ENCODE results near the gene APMAP. TPM values are rescaled to one million over a fixed set of nuclear protein-coding genes. Genes with fewer than 3 reads are reported as not detected.

Gene APMAP
- total RNA-seq, 2 experiments from 2014 or later: 47.9 to 48.8 TPM

GRCh38 chr20:24989162-24989561 lies 3.4 kb downstream of the APMAP start:
- peaks cover 75% of the 10 kb centered on the region for H3K4me1 Mint-ChIP-seq
- H3K36me3 Mint-ChIP-seq: peaks cover 38% of the 10 kb centered on the region
- no peak for DNase-seq
- H3K4me3 Mint-ChIP-seq: no peak overlapping the region
- H3K27ac Mint-ChIP-seq: no peak overlapping the region
- H3K9me3 Mint-ChIP-seq: peaks cover 3% of the 10 kb centered on the region
- H3K27me3 Mint-ChIP-seq: no peaks in the 10 kb centered on the region

- no peak for DNase-seq
- Mint-ChIP-seq H3K36me3 (peaks cover 45% of the 10 kb centered on the region), H3K9me3 (peaks cover 3% of the 10 kb centered on the region), H3K4me1 (peaks cover 68% of the 10 kb centered on the region), H3K4me3 (no peak overlapping the region), H3K27ac (peak overlapping the region; percentile 55), H3K27me3 (no peaks in the 10 kb centered on the region)
Observed at GRCh38 chr20:24987873-24988835, 4.4 kb downstream of the APMAP start.

GRCh38 chr20:24987244-24987643 lies 5.3 kb downstream of the APMAP start:
- Mint-ChIP-seq H3K4me1 (peaks cover 74% of the 10 kb centered on the region), H3K9me3 (peaks cover 3% of the 10 kb centered on the region), H3K4me3 (no peak overlapping the region), H3K27me3 (no peaks in the 10 kb centered on the region), H3K27ac (peak overlapping the region; percentile 54), H3K36me3 (peaks cover 53% of the 10 kb centered on the region)
- DNase-seq: peak; percentile 16

DNA sequence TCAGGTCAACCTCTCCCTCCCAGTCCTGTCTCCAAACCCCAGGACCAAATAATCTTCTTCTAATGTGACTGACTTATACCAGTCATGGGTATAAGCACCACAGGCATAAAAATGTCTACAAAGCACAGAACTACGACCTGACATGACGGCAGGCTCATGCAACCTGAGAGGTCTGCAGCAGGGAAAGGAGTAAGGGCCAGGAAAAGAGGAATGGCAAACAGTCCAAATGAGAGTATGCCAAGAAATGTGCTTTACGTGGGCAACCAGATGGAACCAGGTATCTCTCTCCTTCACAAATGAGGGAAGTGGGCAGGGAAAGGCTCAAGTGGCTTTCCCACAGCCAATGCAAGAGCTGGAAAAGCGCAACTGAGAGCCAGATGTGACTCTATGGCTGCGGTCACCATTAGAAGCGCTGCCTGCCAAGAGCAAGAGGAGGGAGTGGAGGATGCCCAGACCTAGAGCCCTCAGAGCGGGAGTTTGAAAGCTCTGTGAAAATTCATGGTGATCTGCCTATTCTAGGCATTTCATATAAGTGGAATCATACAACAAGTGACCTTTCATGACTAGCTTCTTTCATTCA lies 6.0 kb downstream of the APMAP start:
- Mint-ChIP-seq H3K4me1 (peaks cover 78% of the 10 kb centered on the region), H3K36me3 (peaks cover 56% of the 10 kb centered on the region), H3K4me3 (no peak overlapping the region), H3K27ac (no peak overlapping the region), H3K9me3 (peaks cover 3% of the 10 kb centered on the region), H3K27me3 (no peaks in the 10 kb centered on the region)
- DNase-seq: no peak

DNA sequence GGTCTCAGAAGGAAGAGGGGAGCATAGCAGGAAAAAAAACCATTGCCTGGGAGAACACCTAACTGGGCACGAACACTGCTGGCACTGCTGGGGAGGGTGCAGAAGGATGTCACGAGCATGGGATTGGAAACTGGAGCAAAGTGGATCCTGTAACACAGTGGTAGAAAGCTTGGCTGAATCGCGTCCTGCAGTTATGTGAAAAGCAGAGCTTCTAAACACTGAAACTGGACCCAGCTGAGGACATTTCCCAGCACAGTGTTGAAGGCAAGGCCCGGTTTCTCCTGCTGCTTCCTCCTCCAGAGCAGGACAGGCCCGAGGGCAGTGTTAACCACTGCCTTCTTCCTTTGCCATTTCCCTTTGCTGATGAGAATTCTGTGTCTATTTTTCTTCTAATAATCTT lies 6.7 kb downstream of the APMAP start:
- Mint-ChIP-seq H3K4me1 (peaks cover 76% of the 10 kb centered on the region), H3K27me3 (no peaks in the 10 kb centered on the region), H3K4me3 (no peak overlapping the region), H3K9me3 (peaks cover 3% of the 10 kb centered on the region), H3K36me3 (peaks cover 58% of the 10 kb centered on the region), H3K27ac (no peak overlapping the region)
- no peak for DNase-seq

DNA sequence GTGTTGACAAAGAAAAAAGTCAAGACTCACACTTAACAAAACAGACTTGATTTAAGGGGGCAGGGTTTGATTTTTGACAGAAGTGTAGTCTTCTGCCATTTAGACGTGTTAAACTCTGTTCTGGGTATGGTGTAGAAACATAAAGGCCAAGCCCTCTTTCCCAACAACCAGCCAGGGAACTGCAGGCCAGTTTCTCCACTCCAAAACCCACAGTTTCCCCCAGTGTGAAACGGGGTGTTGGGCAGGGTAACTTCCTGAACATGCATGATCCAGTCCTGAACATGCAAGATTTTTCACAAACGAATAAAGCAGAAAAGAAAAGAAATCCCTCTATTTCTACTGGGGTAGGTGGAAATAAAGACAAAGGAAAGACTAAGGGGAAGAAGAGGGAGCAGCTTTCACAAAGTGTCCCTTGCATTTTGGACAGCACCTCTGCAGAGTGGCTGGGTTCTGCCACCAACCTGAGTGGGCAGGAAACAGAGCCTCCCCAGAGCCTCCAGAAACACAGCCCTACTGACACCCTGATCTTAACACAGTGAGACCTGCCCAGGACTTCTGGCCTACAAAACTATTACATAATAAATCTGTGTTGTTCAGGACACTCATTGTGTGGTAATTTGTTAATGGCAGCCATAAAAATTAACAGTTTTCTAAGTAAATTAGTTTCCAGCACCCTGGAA lies 7.5 kb downstream of the APMAP start:
- Mint-ChIP-seq H3K9me3 (peaks cover 3% of the 10 kb centered on the region), H3K4me3 (no peak overlapping the region), H3K4me1 (peaks cover 69% of the 10 kb centered on the region), H3K27me3 (no peaks in the 10 kb centered on the region), H3K36me3 (peaks cover 62% of the 10 kb centered on the region), H3K27ac (no peak overlapping the region)
- DNase-seq: no peak

DNA sequence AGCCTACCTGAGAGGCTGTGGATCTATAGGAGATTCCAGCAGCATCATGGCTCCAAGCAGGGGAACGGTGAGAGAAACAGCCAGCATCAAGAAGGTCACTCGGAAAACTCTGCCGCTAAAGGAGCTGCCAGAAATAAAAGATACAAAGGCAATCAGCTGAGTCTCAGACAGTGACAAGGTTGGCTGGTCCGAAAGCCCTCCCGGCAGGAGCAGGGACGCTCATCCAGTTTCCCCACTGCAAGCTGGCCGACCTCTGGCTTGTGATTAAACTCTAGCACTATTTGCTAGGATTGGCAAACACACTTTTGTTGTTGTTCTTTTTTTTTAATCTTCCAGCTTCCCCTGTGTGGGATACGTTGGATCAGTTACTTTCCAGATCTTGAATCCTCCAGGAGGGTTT lies 8.7 kb downstream of the APMAP start:
- no peak overlapping the region for H3K27ac Mint-ChIP-seq
- no peaks in the 10 kb centered on the region for H3K27me3 Mint-ChIP-seq
- no peak for DNase-seq
- H3K4me1 Mint-ChIP-seq: peaks cover 64% of the 10 kb centered on the region
- H3K9me3 Mint-ChIP-seq: peaks cover 8% of the 10 kb centered on the region
- H3K4me3 Mint-ChIP-seq: no peak overlapping the region
- H3K36me3 Mint-ChIP-seq: peaks cover 68% of the 10 kb centered on the region

GRCh38 chr20:24981790-24982189 lies 10.8 kb downstream of the APMAP start:
- Mint-ChIP-seq H3K4me3 (no peak overlapping the region), H3K9me3 (peaks cover 8% of the 10 kb centered on the region), H3K27ac (no peak overlapping the region)

DNA sequence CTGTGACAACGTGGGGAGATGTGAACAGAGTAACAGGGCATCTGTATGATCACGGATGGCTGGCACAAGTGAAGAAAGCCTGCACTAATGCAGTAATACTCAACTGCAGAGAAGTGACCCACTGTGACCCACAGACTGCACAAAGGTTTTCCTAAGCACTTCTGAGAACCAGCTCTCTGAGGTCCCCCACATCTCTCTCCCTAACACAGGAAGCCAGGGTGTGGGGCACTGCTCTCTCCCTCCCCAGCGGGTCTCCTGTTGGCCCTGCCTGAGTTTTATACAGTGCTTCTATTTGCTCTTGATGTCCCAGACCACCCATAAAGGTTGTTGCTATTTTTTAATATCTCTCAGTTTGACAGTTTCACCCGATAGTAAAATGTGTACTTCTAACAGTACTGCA lies 11.3 kb downstream of the APMAP start:
- Mint-ChIP-seq H3K9me3 (peaks cover 10% of the 10 kb centered on the region), H3K36me3 (peaks cover 78% of the 10 kb centered on the region), H3K27ac (no peak overlapping the region), H3K27me3 (no peaks in the 10 kb centered on the region), H3K4me3 (no peak overlapping the region), H3K4me1 (peaks cover 39% of the 10 kb centered on the region)
- DNase-seq: no peak

More at GRCh38 chr20:24981790-24982189, 10.8 kb downstream of the APMAP start:
- no peak for DNase-seq
- no peaks in the 10 kb centered on the region for H3K27me3 Mint-ChIP-seq
- H3K36me3 Mint-ChIP-seq: peaks cover 77% of the 10 kb centered on the region
- H3K4me1 Mint-ChIP-seq: peaks cover 43% of the 10 kb centered on the region

- Mint-ChIP-seq H3K27ac (no peak overlapping the region), H3K9me3 (peaks cover 15% of the 10 kb centered on the region), H3K4me3 (no peak overlapping the region), H3K36me3 (peaks cover 80% of the 10 kb centered on the region), H3K27me3 (no peaks in the 10 kb centered on the region), H3K4me1 (peaks cover 32% of the 10 kb centered on the region)
- DNase-seq: no peak
Observed at GRCh38 chr20:24980291-24981053, 12.1 kb downstream of the APMAP start.

DNA sequence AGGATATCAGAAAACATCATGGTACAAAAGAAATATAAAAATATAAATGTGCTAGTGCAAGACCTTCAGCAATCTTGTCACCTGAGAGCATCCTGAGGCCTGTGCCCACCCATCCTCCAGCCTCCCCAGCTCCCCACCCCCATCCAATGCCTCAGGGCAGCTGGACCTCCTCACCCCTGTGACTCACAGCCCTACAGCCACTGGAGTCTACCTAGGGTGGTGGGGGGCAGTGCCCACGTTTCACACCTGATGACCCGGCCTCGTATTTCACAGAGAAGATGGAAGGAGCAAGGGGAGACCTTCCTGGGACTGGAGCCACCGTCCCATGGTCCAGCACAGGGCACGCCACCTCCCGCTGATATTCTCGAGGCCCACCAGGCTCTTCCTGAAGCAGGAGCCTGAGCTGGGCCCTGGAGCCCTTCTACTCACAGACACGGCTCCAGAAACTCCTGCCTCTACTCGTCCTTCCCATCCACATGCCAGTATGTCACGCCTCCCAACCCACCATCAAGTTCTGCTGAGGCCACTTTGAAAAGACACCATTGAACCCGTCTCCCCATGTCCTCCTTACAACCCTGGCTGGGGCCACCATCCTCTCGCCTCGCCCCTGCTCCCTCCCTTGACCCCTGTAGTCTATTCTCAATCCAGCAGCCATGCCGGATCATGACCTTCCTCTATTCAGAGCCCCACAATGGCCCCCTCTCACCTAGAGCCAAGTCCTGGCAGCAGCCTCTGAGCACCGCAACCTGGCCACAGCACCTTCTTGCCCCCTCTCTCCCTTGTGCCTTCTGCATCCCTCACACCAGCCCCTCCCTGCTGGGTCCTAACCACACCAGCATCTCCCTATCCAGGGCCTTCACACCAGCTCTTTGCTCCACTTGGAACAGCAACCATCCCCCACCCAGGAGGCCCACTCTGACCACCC lies 13.3 kb downstream of the APMAP start:
- no peak overlapping the region for H3K27ac Mint-ChIP-seq
- peaks cover 86% of the 10 kb centered on the region for H3K36me3 Mint-ChIP-seq
- peaks cover 22% of the 10 kb centered on the region for H3K4me1 Mint-ChIP-seq
- peaks cover 16% of the 10 kb centered on the region for H3K9me3 Mint-ChIP-seq
- no peak overlapping the region for H3K4me3 Mint-ChIP-seq
- no peaks in the 10 kb centered on the region for H3K27me3 Mint-ChIP-seq
- DNase-seq: no peak

DNA sequence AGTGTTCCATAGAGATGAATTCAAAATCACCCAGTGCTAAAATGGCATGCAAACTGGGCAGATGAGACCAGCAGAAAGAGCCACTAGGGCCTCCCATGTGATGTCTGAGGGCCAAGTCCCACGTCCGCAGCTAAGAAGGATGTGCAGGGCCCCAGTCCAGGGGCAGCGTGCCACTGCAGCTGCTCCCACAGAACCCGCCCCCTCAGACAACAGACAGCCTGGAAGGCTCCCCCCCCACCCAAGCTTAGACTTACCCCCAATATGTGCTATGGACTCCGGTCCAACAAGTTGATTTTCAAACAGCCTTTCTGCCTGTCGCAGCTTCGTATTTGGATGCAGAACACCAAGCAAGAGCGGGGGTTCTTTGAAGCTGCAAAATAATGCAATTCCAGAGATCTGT lies 14.0 kb downstream of the APMAP start:
- no peak overlapping the region for H3K4me3 Mint-ChIP-seq
- peaks cover 86% of the 10 kb centered on the region for H3K36me3 Mint-ChIP-seq
- no peak overlapping the region for H3K27ac Mint-ChIP-seq
- no peaks in the 10 kb centered on the region for H3K27me3 Mint-ChIP-seq
- no peak for DNase-seq
- H3K4me1 Mint-ChIP-seq: peaks cover 19% of the 10 kb centered on the region
- H3K9me3 Mint-ChIP-seq: peaks cover 16% of the 10 kb centered on the region

DNA sequence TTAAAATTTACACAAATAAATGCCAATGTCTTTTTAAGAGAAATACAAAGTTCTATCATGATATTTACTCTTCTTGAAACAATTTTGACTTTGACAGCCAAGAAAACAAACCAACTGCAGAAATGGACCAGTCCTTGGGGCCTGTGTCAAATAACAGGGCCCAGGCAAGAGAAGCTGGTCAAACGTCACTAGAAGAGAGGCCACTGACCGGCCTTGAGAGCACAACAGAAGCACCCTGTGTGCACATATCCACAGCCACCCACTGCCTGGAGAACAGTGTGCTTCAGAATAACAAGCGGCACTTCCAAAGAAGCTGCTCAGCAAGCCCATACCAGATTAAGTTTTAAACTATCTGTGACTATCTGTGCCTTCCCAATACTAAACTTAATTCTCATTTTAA lies 14.8 kb downstream of the APMAP start:
- Mint-ChIP-seq H3K36me3 (peaks cover 84% of the 10 kb centered on the region), H3K27me3 (no peaks in the 10 kb centered on the region), H3K4me1 (peaks cover 18% of the 10 kb centered on the region), H3K4me3 (no peak overlapping the region), H3K9me3 (peaks cover 16% of the 10 kb centered on the region), H3K27ac (no peak overlapping the region)
- no peak for DNase-seq

DNA sequence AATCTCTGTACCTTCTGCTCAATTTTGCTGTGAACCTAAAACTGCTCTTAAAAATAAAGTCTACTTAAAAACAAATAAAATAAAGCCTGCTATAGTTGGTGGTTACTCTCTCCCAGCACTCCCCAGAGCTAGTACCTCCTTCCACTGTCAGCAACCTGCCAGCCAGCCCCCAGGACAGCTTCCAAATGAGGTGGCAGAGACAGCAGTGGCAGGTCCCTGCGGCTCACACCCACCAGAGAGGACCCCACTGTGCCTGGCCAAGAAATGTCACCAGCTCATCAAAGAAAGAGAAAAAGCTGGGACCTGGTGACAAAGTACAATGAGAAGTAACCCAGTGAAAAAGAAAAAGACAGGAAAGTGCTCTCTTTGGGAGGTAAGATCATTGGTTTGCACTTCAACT lies 15.2 kb downstream of the APMAP start:
- Mint-ChIP-seq H3K27me3 (no peaks in the 10 kb centered on the region), H3K4me3 (no peak overlapping the region), H3K4me1 (peaks cover 15% of the 10 kb centered on the region), H3K27ac (no peak overlapping the region), H3K36me3 (peaks cover 81% of the 10 kb centered on the region), H3K9me3 (peaks cover 16% of the 10 kb centered on the region)
- no peak for DNase-seq
